HFFc6 (cell line): ENCODE results near the gene SSR1. TPM values are rescaled to one million over a fixed set of nuclear protein-coding genes. Genes with fewer than 3 reads are reported as not detected.

Experiments used
- DNase-seq: peaks from one replicate; pipeline ENCODE4 v3.0.0-alpha.2; 2018
- H3K27ac Mint-ChIP-seq: 2 replicates; pipeline ENCODE4 v1.8.0; 2020; ENCODE audit warnings: mild to moderate bottlenecking, mixed read lengths
- H3K27me3 Mint-ChIP-seq: 2 replicates; pipeline ENCODE4 v1.8.0; 2021; ENCODE audit warnings: mild to moderate bottlenecking, moderate library complexity, mixed read lengths; ENCODE audit not compliant: insufficient read depth
- H3K36me3 Mint-ChIP-seq: 2 replicates; pipeline ENCODE4 v1.8.0; 2021; ENCODE audit warnings: low read depth, mixed read lengths
- H3K4me1 Mint-ChIP-seq: 2 replicates; pipeline ENCODE4 v1.8.0; 2020; ENCODE audit warnings: low read depth, mixed read lengths
- H3K4me3 Mint-ChIP-seq: 2 replicates; pipeline ENCODE4 v1.8.0; 2020; ENCODE audit warnings: mild to moderate bottlenecking, moderate library complexity, mixed read lengths
- H3K9me3 Mint-ChIP-seq: 2 replicates; pipeline ENCODE4 v1.8.0; 2020; ENCODE audit warnings: mild to moderate bottlenecking, mixed read lengths
- total RNA-seq, 6 experiments: library from RNA; stranded (reverse); fragmentation: NEBNext Ultra II Directional; extraction: Animal tissue kit (Norgen Biotek cat#: 25700); gene quantifications; 2 replicates in 1 of 6; 3 replicates in 5 of 6; pipeline ENCODE4 v1.2.3, GENCODE V29; 2021
- TF ChIP-seq, protein P1 (sequence below): fragments of 200-600 bp; sonication (generic); IDR thresholded peaks from 2 replicates; pipeline ENCODE4 v1.5.0; 2021; ENCODE audit warnings: antibody characterized with exemption, mild to moderate bottlenecking

Gene SSR1
- total RNA-seq, 6 experiments from 2014 or later = 279 to 334 (median 307) TPM

DNA sequence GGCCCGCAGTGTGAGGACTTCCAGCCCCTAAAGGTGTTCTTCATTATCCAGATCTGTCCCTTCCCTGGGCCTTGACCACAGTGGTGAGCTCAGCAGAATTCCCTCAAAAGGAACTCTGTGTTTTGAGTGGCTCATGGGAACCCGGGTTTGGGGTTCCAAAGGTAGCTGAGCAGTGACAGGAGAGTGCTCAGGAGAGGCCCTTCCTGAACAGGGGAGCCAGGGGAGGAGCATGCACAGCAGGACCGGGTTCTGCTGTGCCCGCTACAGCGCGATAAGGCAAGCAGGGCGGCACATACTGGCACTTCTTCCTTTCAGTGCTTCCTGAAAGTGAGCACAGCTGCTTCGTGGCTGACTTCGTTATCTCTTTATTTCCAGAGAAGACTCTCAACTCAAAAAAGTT, 88.3 kb downstream of the SSR1 start:
- H3K4me3 Mint-ChIP-seq = no peak overlapping the region
- DNase-seq = no peak
- peaks cover 30% of the 10 kb centered on the region for H3K36me3 Mint-ChIP-seq
- H3K4me1 Mint-ChIP-seq = peaks cover 2% of the 10 kb centered on the region; the same call in 1 of the 2 replicates
- no peak overlapping the region for H3K27ac Mint-ChIP-seq
- no peaks in the 10 kb centered on the region; the same call in 1 of the 2 replicates for H3K27me3 Mint-ChIP-seq
- H3K9me3 Mint-ChIP-seq = no peaks in the 10 kb centered on the region
- TF ChIP-seq, protein P1, sequence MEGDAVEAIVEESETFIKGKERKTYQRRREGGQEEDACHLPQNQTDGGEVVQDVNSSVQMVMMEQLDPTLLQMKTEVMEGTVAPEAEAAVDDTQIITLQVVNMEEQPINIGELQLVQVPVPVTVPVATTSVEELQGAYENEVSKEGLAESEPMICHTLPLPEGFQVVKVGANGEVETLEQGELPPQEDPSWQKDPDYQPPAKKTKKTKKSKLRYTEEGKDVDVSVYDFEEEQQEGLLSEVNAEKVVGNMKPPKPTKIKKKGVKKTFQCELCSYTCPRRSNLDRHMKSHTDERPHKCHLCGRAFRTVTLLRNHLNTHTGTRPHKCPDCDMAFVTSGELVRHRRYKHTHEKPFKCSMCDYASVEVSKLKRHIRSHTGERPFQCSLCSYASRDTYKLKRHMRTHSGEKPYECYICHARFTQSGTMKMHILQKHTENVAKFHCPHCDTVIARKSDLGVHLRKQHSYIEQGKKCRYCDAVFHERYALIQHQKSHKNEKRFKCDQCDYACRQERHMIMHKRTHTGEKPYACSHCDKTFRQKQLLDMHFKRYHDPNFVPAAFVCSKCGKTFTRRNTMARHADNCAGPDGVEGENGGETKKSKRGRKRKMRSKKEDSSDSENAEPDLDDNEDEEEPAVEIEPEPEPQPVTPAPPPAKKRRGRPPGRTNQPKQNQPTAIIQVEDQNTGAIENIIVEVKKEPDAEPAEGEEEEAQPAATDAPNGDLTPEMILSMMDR = no peak

DNA sequence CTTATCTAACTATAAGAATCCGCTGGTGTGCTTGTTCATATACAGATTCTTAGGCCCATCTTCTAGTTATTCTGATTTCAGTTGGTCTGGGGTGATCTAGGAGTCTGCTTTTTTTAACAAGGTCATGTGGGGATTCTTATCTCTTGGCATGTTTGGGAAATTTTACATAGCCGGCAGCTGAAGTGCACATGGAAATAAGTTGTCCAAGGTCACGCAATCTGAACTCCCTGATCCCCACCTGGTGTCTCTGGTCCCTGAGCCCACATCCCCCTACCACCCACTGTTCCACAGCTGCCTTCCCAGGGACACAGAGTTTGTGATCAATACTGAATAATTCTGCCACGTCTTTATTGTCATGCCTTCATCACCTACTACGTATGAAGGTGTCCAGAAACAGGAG, 90.8 kb downstream of the SSR1 start:
- H3K27me3 Mint-ChIP-seq = no peaks in the 10 kb centered on the region; the same call in 1 of the 2 replicates
- DNase-seq = no peak
- H3K36me3 Mint-ChIP-seq = peaks cover 19% of the 10 kb centered on the region
- peaks cover 20% of the 10 kb centered on the region for H3K4me1 Mint-ChIP-seq
- no peaks in the 10 kb centered on the region for H3K9me3 Mint-ChIP-seq
- TF ChIP-seq, protein P1 = no peak
- no peak overlapping the region for H3K27ac Mint-ChIP-seq
- no peak overlapping the region for H3K4me3 Mint-ChIP-seq

DNA sequence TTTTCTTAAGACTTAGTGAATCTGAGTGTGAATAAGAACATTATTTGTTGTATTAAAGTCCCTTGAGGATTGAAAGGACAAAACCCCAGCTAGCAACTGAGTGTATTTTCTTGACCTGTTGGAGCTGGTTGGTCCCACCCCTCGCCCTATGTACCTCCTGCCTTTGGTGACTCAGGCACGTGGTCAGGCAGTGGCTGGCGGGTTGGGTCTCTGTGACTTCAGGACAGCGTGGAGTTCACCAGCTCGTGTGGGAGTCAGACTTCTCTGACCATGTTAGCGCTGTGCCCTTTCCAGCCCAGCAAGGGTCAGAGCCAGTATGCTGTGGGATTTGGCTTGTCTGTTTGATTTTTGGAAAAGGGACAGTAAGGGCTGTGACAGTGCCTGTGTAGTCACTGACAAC, 93.7 kb downstream of the SSR1 start:
- H3K27ac Mint-ChIP-seq = peak overlapping the region; percentile 41; the same call in 1 of the 2 replicates
- no peak overlapping the region for H3K4me3 Mint-ChIP-seq
- H3K36me3 Mint-ChIP-seq = peaks cover 20% of the 10 kb centered on the region
- H3K4me1 Mint-ChIP-seq = peaks cover 43% of the 10 kb centered on the region
- H3K9me3 Mint-ChIP-seq = no peaks in the 10 kb centered on the region
- TF ChIP-seq, protein P1 = no peak
- DNase-seq = peak; percentile 37
- H3K27me3 Mint-ChIP-seq = no peaks in the 10 kb centered on the region

DNA sequence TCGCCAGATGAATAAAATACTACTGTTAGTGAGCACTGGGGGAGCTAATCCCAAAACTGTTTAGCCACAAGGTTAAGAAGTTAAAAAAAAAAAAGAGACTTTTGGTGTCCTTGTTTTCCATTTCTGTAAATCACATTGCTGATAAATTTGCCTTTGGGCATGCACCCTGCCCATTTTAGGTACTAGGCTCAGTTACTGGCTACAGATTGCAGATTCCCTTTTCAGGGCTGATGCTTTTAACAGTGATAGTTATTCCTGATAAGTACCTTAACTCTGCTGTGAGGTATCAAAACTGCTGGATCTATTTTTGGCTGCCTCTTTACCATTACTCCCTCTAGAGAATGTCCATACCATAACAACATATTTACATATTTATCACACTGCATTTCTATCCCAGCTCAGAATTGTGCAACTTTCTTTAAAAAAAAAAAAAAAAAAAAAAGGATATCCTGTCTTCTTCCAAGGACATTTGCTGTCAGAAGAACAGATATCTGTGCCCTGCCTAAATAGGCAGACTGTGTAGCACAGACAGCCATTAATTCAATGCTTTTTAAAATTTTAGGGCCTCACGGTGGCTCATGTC, 94.5 kb downstream of the SSR1 start:
- Mint-ChIP-seq H3K4me3 (no peak overlapping the region), H3K27me3 (no peaks in the 10 kb centered on the region), H3K9me3 (no peaks in the 10 kb centered on the region), H3K36me3 (peaks cover 27% of the 10 kb centered on the region), H3K27ac (peak overlapping the region; percentile 38; the same call in 1 of the 2 replicates), H3K4me1 (peaks cover 50% of the 10 kb centered on the region)
- TF ChIP-seq, protein P1 = peak; percentile 44; the same call in 1 of the 2 replicates
- DNase-seq = no peak

Other genes with a start within 250 kb of the SSR1 start
- 10 to 100 TPM; 17.5 to 23.5 (median 20.1) TPM for gene RREB1, start 205.2 kb downstream of the SSR1 start, total RNA-seq
- under 1 TPM in 1 of 6 experiments, not detected in 5; 0.22 TPM for gene CAGE1, start 76.5 kb upstream of the SSR1 start, total RNA-seq
- 10 to 100 TPM; 16.6 to 19.5 (median 17.8) TPM for gene RIOK1, start 76.6 kb upstream of the SSR1 start, total RNA-seq
- 10 to 100 TPM; 33.8 to 65.4 (median 37.0) TPM for gene DSP, start 228.5 kb upstream of the SSR1 start, total RNA-seq